NAMALWA (cell line): ENCODE results near the gene CEACAM8.
"Not testable (repeated sequence)": the region's sequence is repeated elsewhere in the genome, so short reads cannot be mapped to it uniquely, and the experiment has no call there.

Source experiments
- DNase-seq: peaks from one replicate; pipeline ENCODE4 v3.0.0-alpha.2; 2015; ENCODE audit warnings: low spot score

Gene CEACAM8

DNA sequence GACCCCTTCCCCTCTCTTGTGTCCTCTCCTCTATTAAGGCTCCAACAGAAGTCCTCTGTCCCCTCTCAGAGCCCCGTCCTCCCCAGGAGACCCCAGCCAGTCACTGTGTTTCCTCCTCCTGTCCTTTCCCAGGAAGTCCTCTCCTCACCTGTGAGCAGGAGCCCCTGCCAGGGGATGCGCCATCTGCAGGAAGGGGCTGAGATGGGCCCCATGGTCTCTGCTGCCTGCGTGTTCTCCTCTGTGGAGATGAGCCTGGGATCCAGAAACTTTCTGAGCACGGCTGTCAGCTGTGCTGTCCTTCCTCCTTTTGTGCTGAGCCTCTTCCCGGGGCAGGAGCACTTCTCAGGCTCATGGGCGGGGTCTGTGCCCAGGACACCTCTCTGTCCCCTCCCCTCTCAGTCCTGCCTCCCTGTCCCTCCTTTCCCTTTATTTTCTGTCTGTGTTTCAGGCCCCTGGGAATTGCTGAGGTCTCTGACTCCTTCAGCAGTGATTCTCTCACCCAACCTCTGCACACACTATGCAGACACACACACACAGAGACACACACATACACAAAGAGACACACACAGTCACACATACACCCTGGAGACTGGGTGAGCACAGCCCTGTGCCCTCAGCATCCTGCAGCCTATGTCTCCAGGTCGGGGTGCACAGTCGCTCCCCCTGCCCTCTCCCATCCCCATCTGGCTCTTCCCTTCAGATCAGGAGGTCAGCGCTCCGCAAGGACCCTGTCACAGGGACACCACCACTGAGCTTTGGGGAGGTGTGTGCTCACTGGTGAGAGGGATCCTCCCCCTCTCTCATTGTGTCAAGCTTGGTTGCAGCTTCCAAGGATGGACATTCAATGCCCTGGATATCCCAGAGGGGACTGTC, at the start of gene CEACAM8:
CEACAM8 (minus strand) TSS at position 308 of the 873 bp plus-strand sequence; CDS start at position 212, 96 bp downstream.
- no peak for DNase-seq

- DNase-seq, result not testable (repeated sequence)
These were observed 44.8 kb upstream of the CEACAM8 start for GRCh38 chr19:42639324-42640092.

- DNase-seq, result no peak
These were observed 40.5 kb upstream of the CEACAM8 start for GRCh38 chr19:42635233-42635539.

GRCh38 chr19:42634409-42635232, 39.9 kb upstream of the CEACAM8 start:
- peak; percentile 63 for DNase-seq

- no peak for DNase-seq
These were observed 34.5 kb upstream of the CEACAM8 start for GRCh38 chr19:42629191-42629590.

- DNase-seq, result no peak
These were observed 33.9 kb upstream of the CEACAM8 start for GRCh38 chr19:42628411-42629140.

- DNase-seq, result no peak
These were observed 33.2 kb upstream of the CEACAM8 start for GRCh38 chr19:42627916-42628315.

DNA sequence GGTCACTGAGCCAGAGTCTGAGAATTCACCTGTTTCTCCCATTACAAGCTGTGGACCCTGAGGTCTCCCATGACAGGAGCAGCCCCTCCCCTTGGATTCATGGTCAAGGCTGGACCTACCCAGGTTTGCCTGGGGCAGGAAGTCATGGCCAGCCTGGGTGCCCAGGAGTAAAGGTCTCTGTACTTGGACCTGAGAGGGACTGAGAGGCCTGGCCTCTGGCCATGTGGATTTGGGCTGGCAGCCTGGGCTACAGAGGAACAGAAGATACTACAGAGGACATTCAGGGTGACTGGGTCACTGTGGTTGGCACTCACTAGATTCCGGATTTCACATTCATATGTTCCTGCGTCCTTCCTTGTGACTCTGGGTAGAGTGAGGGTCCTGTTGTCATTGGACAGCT, 31.5 kb upstream of the CEACAM8 start:
- no peak for DNase-seq

GRCh38 chr19:42619271-42619670, 24.5 kb upstream of the CEACAM8 start:
- no peak for DNase-seq

DNA sequence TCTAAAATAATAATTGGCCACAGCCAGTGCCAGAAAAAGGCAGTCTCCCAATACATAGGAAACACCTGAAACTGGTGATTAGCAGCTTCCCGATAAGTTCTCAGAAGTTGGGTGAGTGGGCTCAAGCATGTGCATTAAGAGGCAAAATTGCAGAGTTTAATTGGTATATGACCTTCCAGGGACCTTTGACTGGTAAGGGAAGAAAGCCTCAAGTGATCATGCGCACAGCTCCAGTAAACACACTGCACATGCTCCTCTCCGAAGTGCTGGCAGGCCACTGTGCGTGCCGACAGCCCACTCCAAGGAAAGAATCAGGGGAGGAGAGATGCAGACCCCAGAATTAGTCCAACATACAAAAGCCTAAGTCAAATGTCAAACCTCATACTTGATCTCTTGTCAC, 18.9 kb upstream of the CEACAM8 start:
- no peak for DNase-seq

DNA sequence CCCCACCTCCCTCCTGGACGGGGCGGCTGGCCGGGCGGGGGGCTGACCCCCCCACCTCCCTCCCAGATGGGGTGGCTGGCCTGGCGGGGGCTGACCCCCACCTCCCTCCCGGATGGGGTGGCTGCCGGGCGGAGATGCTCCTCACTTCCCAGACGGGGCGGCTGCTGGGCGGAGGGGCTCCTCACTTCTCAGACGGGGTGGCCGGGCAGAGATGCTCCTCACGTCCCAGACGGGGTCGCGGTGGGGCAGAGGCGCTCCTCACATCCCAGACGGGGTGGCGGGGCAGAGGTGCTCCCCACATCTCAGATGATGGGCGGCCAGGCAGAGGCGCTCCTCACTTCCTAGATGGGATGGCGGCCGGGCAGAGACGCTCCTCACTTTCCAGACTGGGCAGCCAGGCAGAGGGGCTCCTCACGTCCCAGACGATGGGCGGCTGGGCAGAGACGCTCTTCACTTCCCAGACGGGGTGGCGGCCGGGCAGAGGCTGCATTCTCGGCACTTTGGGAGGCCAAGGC, 15.7 kb upstream of the CEACAM8 start:
- not testable (repeated sequence) for DNase-seq

DNA sequence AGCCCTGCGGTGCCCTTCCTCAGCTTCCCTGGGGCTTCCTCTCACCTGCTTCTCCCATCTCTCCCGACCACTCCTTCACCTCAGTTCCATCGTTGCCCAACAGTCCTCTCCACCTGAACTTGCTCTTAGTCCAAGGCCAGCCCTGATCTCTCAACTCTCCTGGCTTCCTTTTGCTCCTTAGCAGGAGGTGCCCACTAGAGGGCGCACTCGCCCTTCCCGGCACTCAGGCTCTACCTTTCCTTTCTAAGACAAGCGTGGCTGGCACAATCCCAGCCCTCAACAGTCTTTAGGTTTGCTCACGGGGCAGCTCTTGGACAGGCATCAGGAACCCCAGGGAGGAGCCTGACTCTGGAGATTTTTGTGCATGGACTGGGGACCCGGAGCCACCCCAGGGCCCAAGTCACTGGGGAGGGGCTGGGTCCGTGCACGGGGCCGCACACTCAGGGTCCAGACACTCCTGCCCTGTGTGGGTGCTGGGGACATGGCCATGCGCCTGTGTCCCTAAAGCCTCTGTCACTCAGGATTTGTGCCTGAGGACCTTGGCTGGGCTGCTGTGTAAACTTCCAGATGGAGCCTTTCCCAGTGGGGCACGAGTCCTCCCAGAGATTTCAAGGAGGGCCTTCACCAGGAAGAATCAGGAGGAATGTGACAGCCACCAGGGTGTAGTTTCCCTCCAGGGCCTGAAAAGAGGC, 12.1 kb upstream of the CEACAM8 start:
- DNase-seq, result peak; percentile 66

- DNase-seq, result peak; percentile 18
These were observed 7.2 kb upstream of the CEACAM8 start for GRCh38 chr19:42601811-42602443.

DNA sequence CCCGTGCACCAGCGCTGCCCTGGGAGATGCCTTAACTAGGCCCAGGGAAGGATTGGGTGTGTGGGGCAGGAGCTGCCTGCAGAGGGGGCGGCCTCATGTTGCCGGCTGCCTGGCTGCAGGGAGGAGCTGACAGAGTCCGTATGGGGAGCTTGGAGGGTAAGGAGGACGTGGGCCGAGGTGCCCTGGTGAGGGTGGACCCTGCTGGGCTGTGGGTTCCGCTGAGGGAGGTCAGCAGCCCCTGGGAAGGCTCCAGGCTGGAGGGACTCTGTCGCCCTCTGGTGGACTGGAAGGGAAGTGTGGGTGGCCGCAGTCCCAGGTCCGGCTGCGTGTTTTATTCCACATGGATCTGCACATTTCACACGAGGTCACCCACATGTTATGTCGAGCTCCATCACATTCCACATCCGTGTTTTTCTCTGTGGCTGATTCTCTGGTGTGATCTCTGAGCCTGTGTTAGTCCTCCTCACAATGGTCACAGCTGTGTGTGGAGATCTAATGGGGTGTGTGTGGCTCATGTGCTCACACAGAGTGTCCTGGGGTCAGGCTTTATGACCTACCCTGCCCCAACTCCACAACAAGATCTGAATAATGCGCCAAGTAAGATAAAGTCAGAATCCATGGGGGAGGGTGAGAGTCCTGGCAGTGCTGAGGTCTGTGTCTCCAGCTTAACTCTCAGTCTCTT, 1.8 kb upstream of the CEACAM8 start:
- peak; percentile 41 for DNase-seq

DNA sequence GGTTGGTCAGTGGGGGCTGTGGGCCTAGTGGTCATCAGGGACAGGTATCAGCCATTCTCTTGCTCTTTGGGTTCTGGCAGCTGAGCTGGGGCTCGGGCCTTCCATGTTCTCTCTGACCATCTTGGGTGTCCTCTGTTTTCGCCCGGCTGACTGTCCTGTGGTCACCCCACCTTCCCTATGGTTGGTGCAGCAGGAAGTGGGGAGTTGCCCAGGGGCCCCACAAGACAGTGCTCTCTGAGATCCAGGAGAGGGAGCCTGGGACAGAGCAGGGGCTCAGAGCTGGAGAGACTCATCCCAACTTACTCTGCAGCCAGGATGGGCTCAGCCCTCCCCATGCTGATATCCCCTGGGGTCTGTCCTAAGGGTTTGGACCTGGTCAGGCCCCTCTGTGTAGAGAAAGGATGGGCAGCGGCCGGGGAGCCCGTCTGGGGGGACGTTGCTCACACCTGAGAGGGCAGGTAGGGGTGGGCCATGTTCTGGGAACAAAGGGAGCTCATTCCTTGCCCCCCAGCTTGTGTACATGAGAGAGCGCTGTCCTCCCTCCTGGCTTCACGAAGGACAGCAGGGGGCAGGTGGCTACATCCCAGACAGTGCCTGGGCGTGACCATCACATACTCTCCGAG, 937 bp upstream of the CEACAM8 start:
- DNase-seq, result no peak

GRCh38 chr19:42589792-42590191, 4.9 kb downstream of the CEACAM8 start:
- DNase-seq, result no peak

DNA sequence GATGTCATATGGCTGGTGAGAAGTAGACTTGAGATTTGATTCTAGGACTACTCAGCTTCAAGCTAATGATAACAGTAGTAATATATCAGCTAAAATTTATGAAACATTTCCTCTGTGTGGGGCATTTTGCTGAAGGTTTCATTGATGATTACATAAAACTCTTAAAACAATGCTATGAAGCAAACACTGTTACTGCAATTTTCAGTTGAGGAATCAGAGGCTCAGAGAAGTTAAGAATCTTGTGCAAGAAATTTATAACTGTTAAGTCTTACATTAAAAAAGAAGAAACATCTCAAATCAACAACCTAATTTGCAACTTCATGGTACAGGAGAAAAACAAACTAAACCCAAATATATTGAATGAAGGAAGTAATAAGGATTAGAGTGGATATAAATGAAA, 10.3 kb downstream of the CEACAM8 start:
- no peak for DNase-seq

DNA sequence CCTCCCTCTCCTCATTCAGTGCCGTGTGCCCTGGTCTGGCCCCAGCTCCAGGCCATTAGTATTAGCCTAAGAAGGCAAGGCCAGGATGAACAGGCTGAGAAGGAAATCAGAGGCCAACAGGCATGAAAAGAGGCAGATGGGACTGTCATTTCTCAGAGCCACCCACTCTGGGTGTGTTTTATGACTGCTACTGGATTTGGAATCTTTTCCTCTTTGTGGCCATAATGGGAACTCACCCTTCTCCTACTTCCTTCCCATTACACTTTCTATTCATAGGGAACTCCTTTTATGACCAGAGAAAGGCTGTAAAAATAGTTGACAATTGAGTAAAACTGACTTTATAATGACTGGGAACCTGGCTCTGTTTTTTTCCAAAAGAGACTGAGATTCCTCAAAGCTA, 17.7 kb downstream of the CEACAM8 start:
- DNase-seq, result no peak

DNA sequence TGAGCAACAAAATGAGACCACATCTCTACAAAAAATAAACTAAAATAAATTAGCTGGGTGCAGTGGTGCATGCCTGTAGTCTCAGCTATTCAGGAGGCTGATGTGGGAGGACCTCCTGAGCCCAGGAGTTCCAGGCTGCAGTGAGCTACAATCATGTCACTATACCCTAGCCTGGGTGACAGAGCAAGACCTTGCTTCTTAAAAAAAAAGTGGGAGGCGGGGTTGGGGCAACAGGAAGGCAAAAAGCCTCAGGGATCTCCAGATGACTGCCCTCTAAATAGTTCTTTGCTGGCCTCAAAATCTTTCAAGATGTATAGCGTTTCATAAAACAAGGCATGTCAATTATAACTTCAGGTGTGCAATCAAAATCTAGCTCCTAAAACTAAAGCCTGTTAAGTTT, 18.5 kb downstream of the CEACAM8 start:
- DNase-seq, result no peak
